ENCODE data around the gene CEBPE.

The CEBPE gene

GRCh38 chr14:23090254-23090636, 28.8 kb downstream of the CEBPE start:
- no peak overlapping the region for H3K4me3 ChIP-seq (ENCODE audit: low read depth, low read length)
- no peak for DNase-seq (ENCODE audit: low read depth)

- no peak overlapping the region for H3K4me3 ChIP-seq (ENCODE audit: low read depth, low read length)
- no peak for DNase-seq (ENCODE audit: low read depth)
These were observed 29.4 kb downstream of the CEBPE start for GRCh38 chr14:23089498-23090253.

- H3K4me3 ChIP-seq (ENCODE audit: low read depth, low read length), result no peak overlapping the region
These were observed 32.5 kb downstream of the CEBPE start for GRCh38 chr14:23086565-23086964.

GRCh38 chr14:23085458-23085857, 33.6 kb downstream of the CEBPE start:
- DNase-seq (ENCODE audit: low read depth), result no peak
- H3K4me3 ChIP-seq (ENCODE audit: low read depth, low read length), result no peak overlapping the region

More at GRCh38 chr14:23086565-23086964, 32.5 kb downstream of the CEBPE start:
- DNase-seq (ENCODE audit: low read depth), result no peak

GRCh38 chr14:23080474-23080873, 38.6 kb downstream of the CEBPE start:
- H3K4me3 ChIP-seq (ENCODE audit: low read depth, low read length), result no peak overlapping the region

GRCh38 chr14:23079716-23080115, 39.3 kb downstream of the CEBPE start:
- no peak overlapping the region for H3K4me3 ChIP-seq (ENCODE audit: low read depth, low read length)
- no peak for DNase-seq (ENCODE audit: low read depth)

More at GRCh38 chr14:23080474-23080873, 38.6 kb downstream of the CEBPE start:
- DNase-seq (ENCODE audit: low read depth), result no peak

- H3K4me3 ChIP-seq (ENCODE audit: low read depth, low read length), result no peak overlapping the region
- peak; percentile 95 for DNase-seq (ENCODE audit: low read depth)
These were observed 40.4 kb downstream of the CEBPE start for GRCh38 chr14:23078692-23079116.

GRCh38 chr14:23077962-23078361, 41.1 kb downstream of the CEBPE start:
- no peak for DNase-seq (ENCODE audit: low read depth)
- no peak overlapping the region for H3K4me3 ChIP-seq (ENCODE audit: low read depth, low read length)

GRCh38 chr14:23076785-23077408, 42.2 kb downstream of the CEBPE start:
- no peak for DNase-seq (ENCODE audit: low read depth)
- no peak overlapping the region for H3K4me3 ChIP-seq (ENCODE audit: low read depth, low read length)

- no peak for DNase-seq (ENCODE audit: low read depth)
- H3K4me3 ChIP-seq (ENCODE audit: low read depth, low read length), result no peak overlapping the region
These were observed 44.1 kb downstream of the CEBPE start for GRCh38 chr14:23074906-23075305.

GRCh38 chr14:23071921-23072539, 47.0 kb downstream of the CEBPE start:
- no peak for DNase-seq (ENCODE audit: low read depth)
- no peak overlapping the region for H3K4me3 ChIP-seq (ENCODE audit: low read depth, low read length)

- H3K4me3 ChIP-seq (ENCODE audit: low read depth, low read length), result peak overlapping the region; percentile 61
- peak; percentile 86 for DNase-seq (ENCODE audit: low read depth)
These were observed 47.7 kb downstream of the CEBPE start for GRCh38 chr14:23071244-23071920.

- no peak for DNase-seq (ENCODE audit: low read depth)
These were observed 48.6 kb downstream of the CEBPE start for GRCh38 chr14:23070262-23071129.

GRCh38 chr14:23069413-23069806, 49.6 kb downstream of the CEBPE start:
- DNase-seq (ENCODE audit: low read depth), result no peak
- H3K4me3 ChIP-seq (ENCODE audit: low read depth, low read length), result no peak overlapping the region

More at GRCh38 chr14:23070262-23071129, 48.6 kb downstream of the CEBPE start:
- H3K4me3 ChIP-seq (ENCODE audit: low read depth, low read length), result peak overlapping the region; percentile 61

- no peak overlapping the region for H3K4me3 ChIP-seq (ENCODE audit: low read depth, low read length)
- DNase-seq (ENCODE audit: low read depth), result peak; percentile 69
These were observed 50.2 kb downstream of the CEBPE start for GRCh38 chr14:23068789-23069412.

GRCh38 chr14:23067847-23068788, 50.9 kb downstream of the CEBPE start:
- no peak for DNase-seq (ENCODE audit: low read depth)
- H3K4me3 ChIP-seq (ENCODE audit: low read depth, low read length), result no peak overlapping the region
